ENCODE results near the gene ZNF428. TPM values are rescaled to one million over a fixed set of nuclear protein-coding genes. Genes with fewer than 3 reads are reported as not detected.
A peak's percentile ranks its signal among the peaks of the same experiment; 100 is the strongest.

Gene ZNF428
- total and polyA plus RNA-seq, 8 donors: 24.7 to 99.9 (median 80.9) TPM

DNA sequence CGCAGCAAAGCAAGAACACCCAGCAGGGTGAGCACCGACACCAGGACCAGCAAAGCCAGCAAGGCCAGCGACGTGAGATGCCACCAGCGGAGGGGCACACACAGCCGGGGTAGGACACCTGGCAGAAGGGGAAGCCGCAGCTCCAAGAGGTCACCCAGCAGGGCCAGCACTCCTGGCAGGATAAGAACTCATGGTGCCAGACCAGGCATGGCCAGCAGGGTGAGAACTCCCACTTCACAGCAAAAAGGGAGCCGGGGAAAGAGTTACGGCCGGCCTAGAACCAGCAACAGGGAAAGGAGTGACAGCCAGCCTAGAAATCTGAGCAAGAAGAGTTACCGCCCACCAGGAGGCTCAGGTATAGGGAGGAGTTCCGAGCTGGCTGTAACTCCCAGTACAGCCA lies 7.1 kb downstream of the ZNF428 start:
- TF ChIP-seq, protein P1, sequence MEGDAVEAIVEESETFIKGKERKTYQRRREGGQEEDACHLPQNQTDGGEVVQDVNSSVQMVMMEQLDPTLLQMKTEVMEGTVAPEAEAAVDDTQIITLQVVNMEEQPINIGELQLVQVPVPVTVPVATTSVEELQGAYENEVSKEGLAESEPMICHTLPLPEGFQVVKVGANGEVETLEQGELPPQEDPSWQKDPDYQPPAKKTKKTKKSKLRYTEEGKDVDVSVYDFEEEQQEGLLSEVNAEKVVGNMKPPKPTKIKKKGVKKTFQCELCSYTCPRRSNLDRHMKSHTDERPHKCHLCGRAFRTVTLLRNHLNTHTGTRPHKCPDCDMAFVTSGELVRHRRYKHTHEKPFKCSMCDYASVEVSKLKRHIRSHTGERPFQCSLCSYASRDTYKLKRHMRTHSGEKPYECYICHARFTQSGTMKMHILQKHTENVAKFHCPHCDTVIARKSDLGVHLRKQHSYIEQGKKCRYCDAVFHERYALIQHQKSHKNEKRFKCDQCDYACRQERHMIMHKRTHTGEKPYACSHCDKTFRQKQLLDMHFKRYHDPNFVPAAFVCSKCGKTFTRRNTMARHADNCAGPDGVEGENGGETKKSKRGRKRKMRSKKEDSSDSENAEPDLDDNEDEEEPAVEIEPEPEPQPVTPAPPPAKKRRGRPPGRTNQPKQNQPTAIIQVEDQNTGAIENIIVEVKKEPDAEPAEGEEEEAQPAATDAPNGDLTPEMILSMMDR (IDR thresholded peaks at IDR 0.05): no peak
- Histone ChIP-seq H3K36me3 (peaks cover 0 to 36% of the 10 kb centered on the region in 2 donors), H3K27ac (no peak overlapping the region), H3K4me1 (no peaks in the 10 kb centered on the region), H3K9me3 (no peaks in the 10 kb centered on the region), H3K27me3 (no peaks in the 10 kb centered on the region), H3K4me3 (no peak overlapping the region)
- ATAC-seq (no peak), DNase-seq (no peak)
- intact Hi-C loops (cut with DNase I): no loop called here

DNA sequence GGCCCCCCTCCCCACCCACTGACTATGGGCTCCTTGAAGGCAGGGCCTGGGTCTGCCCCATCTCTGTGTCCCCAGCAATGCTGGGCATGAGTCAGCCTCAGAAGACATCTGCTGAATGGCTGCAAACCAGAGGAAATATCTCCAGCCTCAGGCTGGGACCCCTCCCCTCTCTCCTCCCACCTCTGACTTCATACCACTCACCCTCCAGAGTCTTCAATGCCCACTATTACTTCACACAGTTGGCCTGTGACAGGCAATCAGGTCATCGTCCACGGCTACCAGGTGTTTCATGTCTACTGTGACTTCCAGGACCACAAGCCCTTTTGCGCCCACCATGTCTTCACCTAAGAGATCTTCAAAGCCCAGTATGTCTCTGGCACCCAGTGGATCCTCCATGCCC lies 7.6 kb downstream of the ZNF428 start, which contains the start of gene SRRM5:
SRRM5 (plus strand) TSS at position 301 of the 400 bp plus-strand sequence; CDS start at position 335, 34 bp downstream.
- Histone ChIP-seq H3K9me3 (no peaks in the 10 kb centered on the region), H3K27ac (no peak within 1 kb of the TSS), H3K36me3 (peaks cover 0 to 36% of the 10 kb centered on the region in 2 donors), H3K27me3 (no peaks in the 10 kb centered on the region), H3K4me3 (no peak within 1 kb of the TSS), H3K4me1 (no peaks in the 10 kb centered on the region)
- TF ChIP-seq, protein P1 (IDR thresholded peaks at IDR 0.05): no peak
- DNase-seq (no peak), ATAC-seq (no peak)
- intact Hi-C loops (cut with DNase I): no loop called here

DNA sequence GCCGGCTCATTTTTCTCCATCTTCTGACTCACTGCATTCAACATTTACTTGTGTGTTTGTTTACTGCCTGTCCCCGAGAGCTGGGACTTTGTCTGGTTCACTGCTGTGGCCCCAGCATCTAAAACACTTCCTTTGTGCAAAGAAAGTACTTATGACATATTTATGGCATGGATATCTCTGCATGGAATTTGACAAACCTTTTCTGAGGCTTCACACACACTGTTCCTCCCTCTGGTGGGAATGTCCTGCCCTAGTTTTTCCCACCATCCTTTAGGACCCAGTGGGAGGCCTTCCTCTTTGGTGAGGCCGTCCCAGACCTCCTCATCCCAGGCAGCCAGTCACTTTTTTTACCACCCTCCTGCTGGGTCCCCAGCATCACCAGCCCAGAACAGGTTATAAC lies 8.9 kb downstream of the ZNF428 start:
- H3K36me3 ChIP-seq: peaks cover 0 to 36% of the 10 kb centered on the region in 2 donors
- TF ChIP-seq, protein P1 (IDR thresholded peaks at IDR 0.05): no peak
- H3K9me3 ChIP-seq: no peaks in the 10 kb centered on the region
- intact Hi-C loops (cut with DNase I): no loop called here
- H3K27ac ChIP-seq: no peak overlapping the region
- no peak overlapping the region for H3K4me3 ChIP-seq
- DNase-seq (no peak), ATAC-seq (no peak)
- H3K27me3 ChIP-seq: no peaks in the 10 kb centered on the region
- no peaks in the 10 kb centered on the region for H3K4me1 ChIP-seq

DNA sequence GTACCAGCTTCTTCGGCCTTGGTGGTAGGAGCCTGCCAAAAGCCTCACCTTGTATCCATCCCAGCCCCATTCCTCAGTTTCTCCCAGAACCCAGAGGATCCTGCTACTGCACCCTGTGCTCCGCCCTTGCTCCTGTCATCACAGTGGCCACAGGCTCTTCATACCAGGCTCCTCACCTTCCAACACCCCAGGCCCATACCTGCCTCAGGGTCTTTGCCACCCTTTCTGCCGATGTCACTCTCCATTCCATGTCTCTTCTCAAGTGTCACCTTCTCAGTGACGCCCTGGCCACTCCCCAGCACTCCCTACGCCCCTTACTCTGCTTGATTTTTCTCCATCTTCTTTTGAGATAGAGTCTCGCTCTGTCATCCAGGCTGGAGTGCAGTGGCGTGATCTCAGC lies 9.6 kb downstream of the ZNF428 start:
- H3K4me3 ChIP-seq: no peak overlapping the region
- no peaks in the 10 kb centered on the region for H3K27me3 ChIP-seq
- TF ChIP-seq, protein P1 (IDR thresholded peaks at IDR 0.05): no peak
- H3K36me3 ChIP-seq: peaks cover 0 to 36% of the 10 kb centered on the region in 2 donors
- DNase-seq (no peak), ATAC-seq (no peak)
- no peaks in the 10 kb centered on the region for H3K4me1 ChIP-seq
- no peaks in the 10 kb centered on the region for H3K9me3 ChIP-seq
- intact Hi-C loops (cut with DNase I): no loop called here
- H3K27ac ChIP-seq: no peak overlapping the region

DNA sequence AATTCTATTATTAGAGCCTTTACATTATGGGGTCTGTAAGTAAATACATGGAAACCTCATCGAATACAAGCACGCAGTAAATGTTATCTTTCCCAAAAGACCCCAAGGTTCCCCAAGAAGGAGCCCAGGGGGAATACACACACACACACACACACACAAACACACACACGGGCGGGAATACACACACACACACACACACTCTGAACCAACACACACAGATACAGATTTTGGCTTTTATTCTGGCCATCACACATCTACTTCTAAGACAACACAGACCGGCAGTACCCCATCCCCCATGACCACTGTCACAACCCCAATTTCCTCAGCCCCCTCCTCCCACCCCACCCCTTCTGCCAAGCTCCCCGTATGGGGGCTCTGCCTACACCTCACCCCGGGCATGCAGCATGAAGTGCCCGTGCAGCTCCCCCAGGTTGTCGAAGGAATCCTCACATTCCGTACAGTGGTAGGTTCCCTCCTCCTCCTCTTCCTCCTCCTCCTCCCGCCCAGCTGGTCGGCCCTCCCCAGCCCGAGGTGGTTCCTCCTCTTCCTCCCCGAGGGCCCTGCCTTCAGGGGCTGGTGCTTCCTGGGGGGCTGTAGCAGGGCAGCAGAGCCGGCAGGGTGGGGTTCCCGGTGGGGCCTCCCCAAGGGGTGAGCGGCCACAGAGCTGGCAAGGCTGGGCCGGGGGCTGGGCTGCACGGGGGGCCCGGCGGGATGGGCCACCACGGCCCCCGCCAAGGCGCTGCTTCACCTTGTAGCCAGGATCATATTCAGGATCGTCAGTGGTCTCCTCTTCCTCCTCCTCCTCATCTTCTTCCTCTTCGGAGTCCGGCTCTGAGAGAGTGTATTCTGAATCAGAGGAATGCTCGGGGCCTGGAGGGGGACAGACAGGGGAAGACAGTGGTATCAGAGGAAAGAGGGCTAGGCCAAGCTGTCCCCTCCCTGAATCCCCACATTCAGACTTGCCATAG lies 11.9 kb downstream of the ZNF428 start:
- no peaks in the 10 kb centered on the region for H3K4me1 ChIP-seq
- no peak for ATAC-seq
- peak in 1 of 4 donors; percentile 74 for DNase-seq
- H3K4me3 ChIP-seq: no peak overlapping the region
- peaks cover 0 to 20% of the 10 kb centered on the region in 2 donors for H3K36me3 ChIP-seq
- TF ChIP-seq, protein P1 (IDR thresholded peaks at IDR 0.05): no peak
- no peaks in the 10 kb centered on the region for H3K27me3 ChIP-seq
- H3K9me3 ChIP-seq: no peaks in the 10 kb centered on the region
- no peak overlapping the region for H3K27ac ChIP-seq
- intact Hi-C loops (cut with DNase I): no loop called here
